Upper lobe of left lung (tissue), 6 donors: ENCODE results near the gene MAGOHB. TPM values are rescaled to one million over a fixed set of nuclear protein-coding genes. Genes with fewer than 3 reads are reported as not detected.

ENCODE experiments used
- ATAC-seq, 2 donors: fragments of 200-7000 bp; cut with Tn5 transposase; one replicate each; pipeline ENCODE4 v1.9.1; 2022; ENCODE audit warnings: mild to moderate bottlenecking in 2 of 2, moderate library complexity in 2 of 2; ENCODE audit not compliant: low FRiP score in 2 of 2
- DNase-seq, 2 donors: peaks; one replicate each; pipeline ENCODE4 v3.0.0-alpha.2; 2019 to 2020
- H3K27ac ChIP-seq, 4 donors: fragments of 200-600 bp; sonication (generic); one replicate each; pipeline ENCODE4 v1.5.1; 2016 to 2019
- H3K27me3 ChIP-seq, 4 donors: fragments of 200-600 bp; sonication (generic); one replicate each; pipeline ENCODE4 v1.5.1; 2017 to 2019
- H3K36me3 ChIP-seq, 4 donors: fragments of 200-600 bp; sonication (generic); one replicate each; pipeline ENCODE4 v1.5.1; 2016 to 2019
- H3K4me1 ChIP-seq, 4 donors: fragments of 200-600 bp; sonication (generic); one replicate each; pipeline ENCODE4 v1.5.1; 2018 to 2019
- H3K4me3 ChIP-seq, 4 donors: fragments of 200-600 bp; sonication (generic); one replicate each; pipeline ENCODE4 v1.5.1; 2017 to 2019; ENCODE audit warnings: mild to moderate bottlenecking in 2 of 4, moderate library complexity in 1 of 4
- H3K9me3 ChIP-seq, 4 donors: fragments of 200-600 bp; sonication (generic); one replicate each; pipeline ENCODE4 v1.5.1; 2018 to 2019
- EP300 ChIP-seq, 4 donors: sonication (generic); formaldehyde crosslinking; IDR thresholded peaks; one replicate each; pipeline ENCODE4 v1.5.1; 2017; ENCODE audit warnings: antibody characterized with exemption in 4 of 4, control low read depth in 2 of 4
- POLR2A ChIP-seq, 4 donors: fragments of 450-650 bp; IDR thresholded peaks; one replicate each; pipeline ENCODE4 v1.5.1; 2016 to 2017; ENCODE audit warnings: antibody characterized with exemption in 4 of 4, mild to moderate bottlenecking in 2 of 4
- POLR2AphosphoS5 ChIP-seq, 2 donors: sonication (generic); formaldehyde crosslinking; IDR thresholded peaks; one replicate each; pipeline ENCODE4 v1.5.1; 2017; ENCODE audit warnings: antibody characterized with exemption in 2 of 2
- WGBS, 2 donors: methylation state at CpG; one replicate each; pipeline ENCODE4 v1.1.5; 2017 to 2018; 5-methylcytosine and 5-hydroxymethylcytosine counted together
- total RNA-seq, 6 donors: library from RNA; depleted of rRNA in 4 of 6; stranded (reverse); fragments of >200 nt in 4 of 6; gene quantifications; one replicate each; pipeline versions ENCODE4 v1.1.0 to v1.2.1, GENCODE V29; 2016 to 2021
- TF ChIP-seq, protein P1 (sequence below), 6 experiments: fragments of 450-650 bp in 4 of 6; fragments of 200-600 bp in 2 of 6; sonication (generic) in 2 of 6; IDR thresholded peaks; one replicate each; pipeline ENCODE4 v1.5.1; 2016 to 2019; ENCODE audit warnings: antibody characterized with exemption in 6 of 6
- donor health status: DM: no; HTN: no; CAD: no; lungs with moderate emphysema.
- donor health status: DM: no; HTN: yes; CAD: no; lungs with severe emphysema.

MAGOHB gene
- total RNA-seq, 6 donors from 2014 or later, result 7.8 to 21.0 (median 13.7) TPM

DNA sequence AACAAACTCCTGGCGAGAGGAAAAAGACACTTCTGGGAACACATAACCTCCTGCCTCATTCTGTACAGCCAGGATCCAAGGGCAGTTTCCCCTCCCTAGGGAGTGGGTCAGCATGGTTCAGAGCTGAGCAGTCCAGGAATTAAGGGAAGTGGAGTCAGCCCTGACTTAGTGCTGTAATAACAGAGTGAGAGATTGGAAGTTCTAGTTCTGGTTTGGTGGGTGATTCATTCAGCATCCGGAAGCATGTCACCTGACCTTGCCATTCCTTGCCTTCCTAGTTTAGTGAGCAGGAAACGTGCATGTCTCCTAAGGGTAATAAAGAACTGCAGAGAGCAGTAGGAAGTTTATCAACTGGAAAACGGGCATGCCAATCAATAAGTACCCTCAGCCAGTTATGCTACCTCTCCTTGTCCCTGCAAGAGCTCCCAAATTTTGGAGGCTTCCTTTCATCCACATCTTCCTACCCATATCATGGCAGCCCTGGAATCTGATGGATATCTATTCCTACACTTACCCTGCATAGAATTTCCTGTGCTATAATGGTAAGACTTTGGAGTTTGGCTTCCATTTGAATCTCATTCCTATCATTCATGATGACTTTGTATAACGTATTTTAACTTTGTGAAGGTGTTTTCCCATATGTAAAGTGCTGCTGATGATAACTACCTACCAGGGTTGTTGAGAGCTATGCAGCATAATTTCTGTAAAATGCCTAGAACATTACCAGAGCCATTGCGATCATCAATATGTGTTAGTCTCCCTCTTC lies 28.5 kb upstream of the MAGOHB start:
- no peaks in the 10 kb centered on the region for H3K27me3 ChIP-seq
- H3K4me1 ChIP-seq, result no peaks in the 10 kb centered on the region
- no peaks in the 10 kb centered on the region for H3K36me3 ChIP-seq
- no peak for TF ChIP-seq POLR2AphosphoS5 (IDR thresholded peaks at IDR 0.05)
- TF ChIP-seq, protein P1, sequence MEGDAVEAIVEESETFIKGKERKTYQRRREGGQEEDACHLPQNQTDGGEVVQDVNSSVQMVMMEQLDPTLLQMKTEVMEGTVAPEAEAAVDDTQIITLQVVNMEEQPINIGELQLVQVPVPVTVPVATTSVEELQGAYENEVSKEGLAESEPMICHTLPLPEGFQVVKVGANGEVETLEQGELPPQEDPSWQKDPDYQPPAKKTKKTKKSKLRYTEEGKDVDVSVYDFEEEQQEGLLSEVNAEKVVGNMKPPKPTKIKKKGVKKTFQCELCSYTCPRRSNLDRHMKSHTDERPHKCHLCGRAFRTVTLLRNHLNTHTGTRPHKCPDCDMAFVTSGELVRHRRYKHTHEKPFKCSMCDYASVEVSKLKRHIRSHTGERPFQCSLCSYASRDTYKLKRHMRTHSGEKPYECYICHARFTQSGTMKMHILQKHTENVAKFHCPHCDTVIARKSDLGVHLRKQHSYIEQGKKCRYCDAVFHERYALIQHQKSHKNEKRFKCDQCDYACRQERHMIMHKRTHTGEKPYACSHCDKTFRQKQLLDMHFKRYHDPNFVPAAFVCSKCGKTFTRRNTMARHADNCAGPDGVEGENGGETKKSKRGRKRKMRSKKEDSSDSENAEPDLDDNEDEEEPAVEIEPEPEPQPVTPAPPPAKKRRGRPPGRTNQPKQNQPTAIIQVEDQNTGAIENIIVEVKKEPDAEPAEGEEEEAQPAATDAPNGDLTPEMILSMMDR (IDR thresholded peaks at IDR 0.05), result no peak
- no peak for TF ChIP-seq EP300 (IDR thresholded peaks at IDR 0.05)
- no peak for TF ChIP-seq POLR2A (IDR thresholded peaks at IDR 0.05)
- H3K4me3 ChIP-seq, result no peak overlapping the region
- H3K27ac ChIP-seq, result no peak overlapping the region
- no peak for DNase-seq
- ATAC-seq, result peak in 1 of 2 donors; percentile 53
- 63 to 74% methylated on average over 6 of the region's 6 CpGs for WGBS, 2 donors
- peaks cover 3 to 18% (median 13%) of the 10 kb centered on the region in 4 donors for H3K9me3 ChIP-seq

DNA sequence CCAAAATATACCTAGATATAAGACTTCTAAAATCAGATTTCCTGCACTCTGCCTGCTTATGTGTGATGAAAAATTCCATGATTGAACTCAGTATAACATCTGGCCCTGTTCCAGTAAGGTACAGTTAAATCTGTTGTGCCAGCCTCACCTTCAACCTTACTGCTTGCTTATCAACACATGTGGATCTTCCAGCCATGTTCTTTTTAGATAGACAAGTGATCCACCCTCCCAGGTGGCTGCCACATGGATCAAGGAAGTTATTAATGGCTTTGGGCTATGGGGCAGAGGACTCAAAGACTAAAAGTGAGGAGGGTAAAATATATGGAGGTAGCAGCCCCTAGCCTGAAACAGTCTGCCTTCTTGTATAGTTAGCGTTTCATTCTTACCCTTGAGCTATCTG lies 25.3 kb upstream of the MAGOHB start:
- ATAC-seq, result no peak
- no peaks in the 10 kb centered on the region for H3K27me3 ChIP-seq
- H3K27ac ChIP-seq, result no peak overlapping the region

DNA sequence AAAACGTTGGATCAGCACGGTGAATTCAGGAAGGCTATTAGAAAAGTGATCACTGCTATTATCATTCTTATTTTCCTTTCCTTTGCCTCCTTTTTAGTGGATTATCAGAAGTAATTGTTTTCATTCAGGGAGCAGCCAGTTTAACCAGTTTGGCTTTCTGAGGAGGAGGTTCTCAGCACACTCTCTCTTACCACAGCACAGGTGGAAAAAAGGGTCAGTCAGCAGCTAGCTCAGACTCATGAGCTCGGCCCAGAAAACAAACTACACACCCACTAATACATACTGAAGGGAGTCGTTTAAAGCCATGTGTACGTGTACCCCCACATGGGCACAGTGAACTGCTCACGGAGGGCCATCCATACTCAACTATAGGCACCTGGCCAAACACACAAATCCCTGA lies 23.2 kb upstream of the MAGOHB start:
- no peaks in the 10 kb centered on the region for H3K4me1 ChIP-seq
- H3K4me3 ChIP-seq, result no peak overlapping the region
- WGBS, 2 donors, result 56 to 59% methylated on average over 6 of the region's 6 CpGs
- H3K9me3 ChIP-seq, result no peaks in the 10 kb centered on the region
- H3K36me3 ChIP-seq, result no peaks in the 10 kb centered on the region
- H3K27ac ChIP-seq, result no peak overlapping the region
- DNase-seq (no peak), ATAC-seq (no peak)
- H3K27me3 ChIP-seq, result no peaks in the 10 kb centered on the region
- no peak for TF ChIP-seq POLR2AphosphoS5 (IDR thresholded peaks at IDR 0.05)
- no peak for TF ChIP-seq POLR2A (IDR thresholded peaks at IDR 0.05)
- no peak for TF ChIP-seq EP300 (IDR thresholded peaks at IDR 0.05)

More for the DNA sequence above, 25.3 kb upstream of the MAGOHB start:
- no peak for TF ChIP-seq POLR2AphosphoS5 (IDR thresholded peaks at IDR 0.05)
- TF ChIP-seq, protein P1 (IDR thresholded peaks at IDR 0.05), result no peak
- WGBS, 2 donors, result 82 to 100% methylated on average over 1 of the region's 1 CpG
- DNase-seq, result no peak
- no peaks in the 10 kb centered on the region for H3K4me1 ChIP-seq
- no peaks in the 10 kb centered on the region for H3K9me3 ChIP-seq
- H3K36me3 ChIP-seq, result no peaks in the 10 kb centered on the region
- no peak overlapping the region for H3K4me3 ChIP-seq

DNA sequence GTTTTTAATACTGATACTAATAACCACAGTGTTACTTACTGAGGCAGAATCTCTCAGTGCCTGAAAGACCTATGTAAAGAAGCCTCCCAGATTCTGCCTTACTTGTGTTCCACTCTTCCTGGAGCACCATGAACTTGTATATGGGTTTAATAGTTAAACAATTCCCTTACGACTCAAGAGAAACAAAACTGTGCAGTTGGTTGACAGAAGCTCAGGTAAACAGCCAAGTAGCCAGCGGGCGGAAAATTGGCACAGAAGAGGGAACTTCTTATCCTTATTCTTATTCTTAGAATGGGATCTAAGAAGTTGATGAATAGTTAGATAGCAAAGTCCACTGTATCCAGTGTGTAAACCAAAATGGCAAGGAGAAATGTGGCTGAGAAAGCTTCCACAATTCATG lies 22.7 kb upstream of the MAGOHB start:
- H3K4me1 ChIP-seq, result no peaks in the 10 kb centered on the region
- WGBS, 2 donors, result 71 to 82% methylated on average over 3 of the region's 3 CpGs
- no peak overlapping the region for H3K4me3 ChIP-seq
- H3K27ac ChIP-seq, result no peak overlapping the region
- ATAC-seq (no peak), DNase-seq (no peak)
- no peaks in the 10 kb centered on the region for H3K36me3 ChIP-seq
- H3K9me3 ChIP-seq, result no peaks in the 10 kb centered on the region
- TF ChIP-seq POLR2A (IDR thresholded peaks at IDR 0.05), result no peak
- no peak for TF ChIP-seq EP300 (IDR thresholded peaks at IDR 0.05)
- TF ChIP-seq, protein P1 (IDR thresholded peaks at IDR 0.05), result no peak
- no peak for TF ChIP-seq POLR2AphosphoS5 (IDR thresholded peaks at IDR 0.05)
- no peaks in the 10 kb centered on the region for H3K27me3 ChIP-seq

DNA sequence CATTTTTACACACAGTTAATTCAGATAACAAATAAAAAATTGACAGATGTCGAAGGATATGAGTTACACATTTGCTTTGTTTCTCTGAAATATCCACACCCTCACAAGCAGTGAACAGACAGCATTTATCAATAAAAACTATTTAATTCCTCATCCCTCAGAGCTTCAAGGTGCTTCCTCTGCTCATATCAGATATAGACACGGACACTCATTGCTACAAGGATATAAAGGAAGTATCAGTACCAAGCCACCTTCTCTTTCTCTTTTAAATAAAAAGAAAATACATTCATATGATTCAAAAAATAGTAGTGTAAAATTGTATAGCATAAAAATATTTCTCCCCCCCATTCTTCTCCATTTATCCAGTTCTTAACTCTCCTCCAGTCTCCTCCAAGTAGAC lies 21.9 kb upstream of the MAGOHB start:
- Histone ChIP-seq H3K4me1 (no peaks in the 10 kb centered on the region), H3K9me3 (no peaks in the 10 kb centered on the region), H3K27ac (no peak overlapping the region), H3K36me3 (no peaks in the 10 kb centered on the region), H3K4me3 (no peak overlapping the region), H3K27me3 (no peaks in the 10 kb centered on the region)
- DNase-seq (no peak), ATAC-seq (no peak)
- TF ChIP-seq, protein P1 (IDR thresholded peaks at IDR 0.05), result no peak
- TF ChIP-seq POLR2A (IDR thresholded peaks at IDR 0.05) (no peak), POLR2AphosphoS5 (IDR thresholded peaks at IDR 0.05) (no peak), EP300 (IDR thresholded peaks at IDR 0.05) (no peak)
- WGBS, 2 donors, result 72 to 77% methylated on average over 2 of the region's 2 CpGs
